ENCODE data around the gene ADRB1.

- TF ChIP-seq TAF1 (IDR thresholded peaks at IDR 0.05; ENCODE audit: borderline replicate concordance, low read depth, low read length), result no peak
- TF ChIP-seq RFX5 (IDR thresholded peaks at IDR 0.05; ENCODE audit: low read length), result no peak
- no peak for TF ChIP-seq FOXM1 (IDR thresholded peaks at IDR 0.05; ENCODE audit: low read depth)
- TF ChIP-seq, protein P1, sequence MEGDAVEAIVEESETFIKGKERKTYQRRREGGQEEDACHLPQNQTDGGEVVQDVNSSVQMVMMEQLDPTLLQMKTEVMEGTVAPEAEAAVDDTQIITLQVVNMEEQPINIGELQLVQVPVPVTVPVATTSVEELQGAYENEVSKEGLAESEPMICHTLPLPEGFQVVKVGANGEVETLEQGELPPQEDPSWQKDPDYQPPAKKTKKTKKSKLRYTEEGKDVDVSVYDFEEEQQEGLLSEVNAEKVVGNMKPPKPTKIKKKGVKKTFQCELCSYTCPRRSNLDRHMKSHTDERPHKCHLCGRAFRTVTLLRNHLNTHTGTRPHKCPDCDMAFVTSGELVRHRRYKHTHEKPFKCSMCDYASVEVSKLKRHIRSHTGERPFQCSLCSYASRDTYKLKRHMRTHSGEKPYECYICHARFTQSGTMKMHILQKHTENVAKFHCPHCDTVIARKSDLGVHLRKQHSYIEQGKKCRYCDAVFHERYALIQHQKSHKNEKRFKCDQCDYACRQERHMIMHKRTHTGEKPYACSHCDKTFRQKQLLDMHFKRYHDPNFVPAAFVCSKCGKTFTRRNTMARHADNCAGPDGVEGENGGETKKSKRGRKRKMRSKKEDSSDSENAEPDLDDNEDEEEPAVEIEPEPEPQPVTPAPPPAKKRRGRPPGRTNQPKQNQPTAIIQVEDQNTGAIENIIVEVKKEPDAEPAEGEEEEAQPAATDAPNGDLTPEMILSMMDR (IDR thresholded peaks at IDR 0.05), result no peak
- no peak for TF ChIP-seq NFIC (IDR thresholded peaks at IDR 0.05; ENCODE audit: borderline replicate concordance)
- TF ChIP-seq, protein P2, sequence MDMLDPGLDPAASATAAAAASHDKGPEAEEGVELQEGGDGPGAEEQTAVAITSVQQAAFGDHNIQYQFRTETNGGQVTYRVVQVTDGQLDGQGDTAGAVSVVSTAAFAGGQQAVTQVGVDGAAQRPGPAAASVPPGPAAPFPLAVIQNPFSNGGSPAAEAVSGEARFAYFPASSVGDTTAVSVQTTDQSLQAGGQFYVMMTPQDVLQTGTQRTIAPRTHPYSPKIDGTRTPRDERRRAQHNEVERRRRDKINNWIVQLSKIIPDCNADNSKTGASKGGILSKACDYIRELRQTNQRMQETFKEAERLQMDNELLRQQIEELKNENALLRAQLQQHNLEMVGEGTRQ (IDR thresholded peaks at IDR 0.05; ENCODE audit: borderline replicate concordance, low read depth, low read length), result no peak
- no peak for TF ChIP-seq RCOR1 (IDR thresholded peaks at IDR 0.05; ENCODE audit: low read length)
- TF ChIP-seq POLR2AphosphoS5 (IDR thresholded peaks at IDR 0.05; ENCODE audit: low read depth, low read length), result no peak
- no peak for TF ChIP-seq TEAD4 (IDR thresholded peaks at IDR 0.05; ENCODE audit: borderline replicate concordance, insufficient read depth)
- no peak for TF ChIP-seq EZH2phosphoT487 (IDR thresholded peaks at IDR 0.05; ENCODE audit: borderline replicate concordance, low read depth)
These were observed 10.3 kb downstream of the ADRB1 start for GRCh38 chr10:114053946-114054345.

Measured in SK-N-SH (cell line).